Measurements from ENCODE around the gene CACNA1S.

The CACNA1S gene

DNA sequence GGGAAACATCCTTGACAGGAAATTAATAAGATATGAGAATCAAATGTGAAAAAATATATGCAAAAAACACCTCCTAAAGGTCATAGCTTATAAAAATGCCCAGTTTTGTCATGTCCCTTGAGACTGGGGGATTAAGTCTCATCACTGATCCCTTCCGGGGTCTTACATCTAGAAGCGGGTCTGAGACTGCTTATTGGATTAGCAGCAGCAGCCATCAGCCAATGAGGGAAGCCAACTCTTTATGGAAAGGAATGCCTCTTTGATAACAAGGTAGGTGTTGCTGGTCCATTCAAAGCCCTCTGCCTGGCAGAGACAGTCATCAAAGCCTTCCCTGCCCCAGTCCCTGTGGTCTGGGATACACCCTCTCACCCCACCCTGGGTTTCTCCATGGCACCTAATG, 3.9 kb upstream of the CACNA1S start:
- no peak for DNase-seq (ENCODE audit: low spot score)

DNA sequence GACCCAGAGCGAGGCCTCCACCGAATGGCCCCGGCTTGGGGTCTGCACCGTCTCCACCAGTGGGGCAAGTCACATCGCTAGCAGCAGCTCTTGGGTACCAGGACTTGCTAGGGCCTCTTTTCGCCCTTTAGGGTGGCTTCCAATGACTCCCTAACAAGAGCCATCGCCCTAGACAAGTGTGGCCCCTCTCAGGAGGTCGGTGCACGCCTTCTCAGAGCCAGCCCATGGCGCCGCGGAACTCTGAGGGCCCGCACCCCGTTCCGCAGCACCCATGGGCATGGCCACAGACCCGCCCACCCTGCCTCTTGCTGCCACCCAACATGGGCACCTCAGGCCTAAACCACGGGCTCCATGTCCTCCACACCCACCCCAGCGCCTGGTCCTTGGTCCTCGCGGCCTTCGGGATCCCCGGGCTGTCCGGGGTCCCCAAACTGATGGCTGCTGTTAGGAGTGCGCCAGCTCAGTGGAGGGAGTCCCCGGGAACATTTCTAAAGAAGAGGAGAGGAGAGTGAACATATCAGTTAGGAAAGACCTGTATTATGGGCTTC, 3.2 kb upstream of the CACNA1S start:
- no peak for DNase-seq (ENCODE audit: low spot score)

DNA sequence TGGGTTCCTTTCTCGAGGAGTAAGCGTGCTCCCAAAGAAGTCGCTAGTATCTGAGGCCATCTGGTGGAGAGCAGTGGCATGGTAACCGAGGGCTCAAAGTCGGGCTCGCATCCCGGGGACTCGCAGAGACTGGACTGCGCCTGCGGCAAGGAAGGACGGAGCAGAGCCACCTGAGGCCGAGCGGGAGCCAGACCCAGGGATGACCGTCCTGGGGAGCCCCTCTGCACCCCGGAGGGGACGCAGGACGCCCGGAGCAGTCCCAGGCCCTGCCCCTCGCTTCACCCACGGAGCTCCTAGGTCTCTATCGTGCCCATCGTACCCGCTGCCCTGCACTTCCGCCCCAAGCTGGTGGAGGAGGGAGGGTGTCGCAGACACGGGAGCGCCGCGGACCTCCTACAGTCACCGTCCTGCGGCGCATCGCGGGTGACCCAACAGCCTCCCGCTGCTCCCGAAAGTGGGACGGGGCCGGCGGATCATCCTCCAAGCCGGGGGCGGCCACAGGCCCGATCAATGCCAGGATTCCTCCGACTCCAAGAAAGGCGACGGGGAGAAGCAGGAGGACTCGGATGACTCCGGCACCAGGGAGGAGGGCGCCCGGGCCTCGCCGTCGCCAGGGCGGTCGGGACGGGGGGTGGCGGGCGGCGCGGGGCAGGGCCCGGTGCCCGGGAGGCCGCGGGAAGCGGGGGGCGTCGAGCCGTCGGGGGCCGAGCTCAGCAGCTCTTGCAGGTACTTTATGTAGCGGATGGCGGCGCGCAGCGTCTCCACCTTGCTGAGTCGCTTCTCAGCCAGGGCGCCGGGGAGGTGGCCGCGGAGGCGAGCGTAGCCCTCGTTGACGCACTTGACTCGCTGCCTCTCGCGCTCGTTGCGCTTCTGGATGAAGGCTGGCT, 2.3 kb upstream of the CACNA1S start:
- DNase-seq (ENCODE audit: low spot score): peak; percentile 97

DNA sequence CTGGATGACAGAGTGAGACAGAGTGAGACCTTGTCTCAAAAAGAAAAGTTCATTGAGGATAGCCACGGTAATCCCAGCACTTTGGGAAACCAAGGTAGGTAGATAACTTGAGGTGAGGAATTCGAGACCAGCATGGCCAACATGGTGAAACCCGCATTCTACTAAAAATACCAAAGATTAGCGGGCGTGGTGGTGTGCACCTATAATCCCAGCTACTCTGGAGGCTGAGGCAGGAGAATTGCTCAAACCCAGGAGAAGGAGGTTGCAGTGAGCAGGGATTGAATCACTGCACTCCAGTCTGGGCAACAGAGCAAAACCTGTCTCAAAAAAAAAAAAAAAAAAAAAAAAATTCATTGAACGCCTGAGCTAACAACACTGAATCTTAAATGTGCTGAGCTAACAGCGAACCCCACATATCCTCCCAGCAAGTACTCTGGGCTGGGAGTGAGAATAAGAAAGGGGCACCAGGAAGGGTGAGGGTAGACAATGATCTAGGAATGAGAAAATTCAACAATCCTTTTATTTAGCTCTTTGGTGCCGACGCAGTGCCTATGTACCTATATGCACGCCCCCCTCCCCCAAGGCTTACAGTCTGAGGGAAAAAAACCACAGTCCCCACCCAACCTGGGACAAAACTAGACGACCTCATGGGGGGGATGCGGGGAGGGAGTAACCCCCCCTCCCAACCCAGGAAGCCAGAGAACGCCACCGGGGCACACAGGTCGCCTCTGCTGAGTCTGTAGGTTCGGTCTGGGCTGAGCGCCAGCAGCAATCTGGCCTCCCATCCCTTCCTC, 1.4 kb upstream of the CACNA1S start:
- DNase-seq (ENCODE audit: low spot score): no peak

DNA sequence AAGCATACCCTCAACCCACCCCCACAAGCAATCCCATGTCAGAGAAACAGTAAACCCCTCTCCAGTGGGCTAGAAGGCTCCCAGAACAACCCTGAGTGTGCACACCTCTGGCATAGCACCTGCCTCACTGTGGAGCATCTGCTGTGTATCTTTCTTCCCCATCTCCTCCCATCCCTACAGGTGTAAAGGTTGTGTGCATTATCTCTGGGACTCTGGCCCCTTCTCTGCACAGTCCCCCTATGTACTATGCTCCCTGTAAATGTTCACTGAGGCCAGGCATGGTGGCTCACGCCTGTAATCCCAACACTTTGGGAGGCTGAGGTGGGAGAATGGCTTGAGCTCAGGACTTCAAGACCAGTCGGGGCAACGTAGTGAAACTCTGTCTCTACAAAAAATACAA, 700 bp upstream of the CACNA1S start:
- no peak for DNase-seq (ENCODE audit: low spot score)

DNA sequence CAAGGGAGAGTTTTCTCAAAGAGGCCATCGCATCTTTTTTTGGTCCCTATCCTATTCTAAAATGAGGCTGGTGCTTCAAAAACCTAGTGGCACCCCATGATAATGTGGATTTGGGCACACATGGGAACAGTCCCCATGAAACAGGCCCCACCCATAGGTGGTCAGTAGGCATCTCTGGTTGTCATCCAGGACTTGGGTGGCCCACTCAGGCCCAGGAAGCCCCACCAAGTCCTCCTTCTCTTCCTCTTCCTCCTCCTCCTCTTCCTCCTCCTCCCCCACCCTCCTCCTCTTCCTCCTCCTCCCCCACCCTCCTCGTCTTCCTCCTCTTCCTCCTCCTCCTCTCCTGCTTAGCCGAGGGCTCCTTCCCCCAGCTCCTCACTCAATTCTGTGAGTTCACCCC, 554 bp downstream of the CACNA1S start:
- DNase-seq (ENCODE audit: low spot score): no peak

DNA sequence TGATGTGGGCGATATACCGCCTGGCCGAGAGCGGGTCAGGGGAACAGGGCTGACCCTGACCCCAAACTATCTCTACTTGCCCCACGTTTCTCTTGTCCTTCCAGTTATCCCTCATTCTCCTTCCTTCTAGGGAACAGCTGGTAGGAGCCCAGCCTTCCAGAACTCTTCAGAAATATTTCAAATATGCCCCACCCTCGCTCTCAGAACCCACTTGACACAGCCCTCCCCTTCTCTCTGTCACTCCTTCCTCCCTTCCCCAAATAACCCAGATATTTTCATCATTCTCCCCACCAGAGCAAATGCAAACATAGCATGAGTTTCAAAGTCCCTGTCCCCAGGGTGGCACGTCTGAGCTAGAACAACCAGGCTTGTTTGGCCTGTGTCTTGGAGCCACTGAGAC, 1.1 kb downstream of the CACNA1S start:
- DNase-seq (ENCODE audit: low spot score): no peak

DNA sequence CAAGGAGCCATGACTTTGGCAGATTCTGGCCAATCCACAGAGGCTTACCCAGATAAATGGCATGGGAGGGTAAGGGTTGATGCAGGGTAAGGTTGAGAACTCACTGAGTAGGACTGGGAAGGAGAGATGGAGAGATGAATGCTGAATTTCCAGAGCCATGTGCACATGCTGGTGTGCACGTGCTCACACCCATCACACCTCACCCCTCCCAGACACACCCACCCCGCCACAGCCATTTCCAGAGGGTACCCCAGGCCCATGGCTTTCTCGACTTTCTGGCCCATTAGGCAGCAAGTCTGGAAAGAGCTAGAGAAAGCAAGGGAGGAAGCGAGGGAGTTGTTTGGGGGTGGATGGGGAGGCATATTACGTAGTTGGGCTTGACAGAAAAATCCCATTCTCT, 1.6 kb downstream of the CACNA1S start:
- DNase-seq (ENCODE audit: low spot score): no peak

DNA sequence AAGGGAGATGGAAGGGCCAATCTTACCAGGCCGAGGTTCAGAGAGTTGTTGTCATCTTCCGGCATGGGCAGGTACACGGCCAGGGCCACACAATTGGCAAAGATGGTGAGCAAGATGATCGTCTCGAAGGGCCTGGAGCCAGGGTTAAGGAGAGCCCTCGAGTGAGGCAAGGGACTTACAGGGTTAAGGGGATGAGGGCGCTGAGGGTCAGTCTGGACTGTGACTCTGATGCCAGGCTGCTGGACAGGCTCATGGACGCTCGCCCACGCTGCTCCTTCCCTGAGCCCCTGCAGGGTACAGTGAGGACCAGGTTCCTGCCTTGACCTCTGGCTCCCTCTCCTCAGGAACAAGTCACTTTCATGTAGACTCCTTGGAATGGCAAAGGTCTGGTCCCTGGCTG, 2.1 kb downstream of the CACNA1S start:
- DNase-seq (ENCODE audit: low spot score): no peak

DNA sequence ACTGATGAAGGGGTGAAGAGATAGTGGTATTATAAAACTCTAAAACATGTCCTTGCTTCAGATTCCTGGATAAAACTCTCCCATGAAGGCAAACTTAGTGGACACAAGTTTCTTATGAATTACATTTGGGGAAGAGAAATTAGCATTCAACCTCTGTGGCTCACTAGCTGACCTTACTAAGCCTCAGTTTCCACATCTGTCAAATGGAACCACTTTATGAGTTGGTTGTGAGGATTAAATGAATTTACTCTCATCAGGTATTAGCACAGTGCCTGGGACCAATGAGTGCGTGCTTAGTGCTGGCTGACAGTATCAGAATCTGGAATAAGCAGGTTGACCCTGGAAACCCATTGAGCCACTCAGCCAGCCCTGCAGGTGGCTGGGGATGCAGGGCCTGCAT, 2.6 kb downstream of the CACNA1S start:
- no peak for DNase-seq (ENCODE audit: low spot score)

DNA sequence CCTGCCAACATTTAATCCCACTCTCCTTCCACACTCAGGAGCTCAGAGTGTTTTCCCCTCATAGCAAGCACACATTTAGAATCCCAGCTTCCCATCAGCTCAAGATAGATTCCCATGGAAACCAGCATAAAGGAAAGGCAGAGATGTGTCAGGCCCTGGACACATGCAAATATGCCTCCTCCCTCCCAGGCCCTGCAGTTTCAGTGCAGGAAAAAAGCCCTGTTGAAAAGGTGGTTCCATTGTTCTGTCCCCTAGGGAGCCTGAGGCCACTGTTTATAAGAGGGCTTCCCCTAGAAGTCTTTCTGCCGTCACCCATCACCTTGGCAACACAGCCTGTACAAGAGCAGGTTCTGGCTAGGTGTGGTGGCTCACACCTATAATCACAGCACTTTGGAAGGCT, 3.6 kb downstream of the CACNA1S start:
- DNase-seq (ENCODE audit: low spot score): no peak

DNA sequence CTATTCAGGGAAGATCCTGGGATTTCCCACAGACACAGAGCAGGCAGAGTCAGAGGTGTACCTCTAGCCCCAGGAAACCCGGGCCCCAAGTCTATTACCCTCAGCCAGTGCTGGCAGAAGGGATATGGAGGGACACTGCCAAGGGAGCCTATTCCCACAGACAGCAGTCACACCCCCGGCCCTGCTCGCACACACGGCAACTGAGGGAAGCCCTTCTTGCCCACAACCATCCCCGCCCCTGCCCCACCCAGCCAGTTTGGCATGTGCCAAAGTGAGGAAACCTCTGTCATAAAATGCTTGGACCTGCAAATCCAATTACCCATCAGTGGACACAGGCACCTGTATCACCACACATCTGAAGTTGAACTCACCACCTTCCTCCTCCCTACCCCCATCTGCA, 6.5 kb downstream of the CACNA1S start:
- DNase-seq (ENCODE audit: low spot score): no peak

DNA sequence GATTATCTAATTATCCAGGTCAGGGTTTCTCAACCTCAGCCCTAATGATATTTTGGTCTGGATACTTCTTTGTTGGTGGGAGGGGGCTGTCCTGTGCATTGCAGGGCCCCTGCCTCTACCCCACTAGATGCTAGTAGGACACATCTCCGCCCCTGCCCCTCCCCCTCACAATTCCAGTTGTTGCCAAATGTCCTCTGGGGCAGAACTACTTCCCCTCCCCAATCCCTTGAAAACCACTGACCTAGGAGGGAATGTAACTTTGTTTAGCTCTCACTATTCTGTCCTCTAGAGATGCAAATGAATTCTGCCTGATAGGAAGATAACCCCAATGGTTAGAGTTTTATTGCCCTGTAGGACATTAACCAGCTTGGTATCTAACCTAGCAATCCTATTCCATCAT, 8.1 kb downstream of the CACNA1S start:
- DNase-seq (ENCODE audit: low spot score): no peak

DNA sequence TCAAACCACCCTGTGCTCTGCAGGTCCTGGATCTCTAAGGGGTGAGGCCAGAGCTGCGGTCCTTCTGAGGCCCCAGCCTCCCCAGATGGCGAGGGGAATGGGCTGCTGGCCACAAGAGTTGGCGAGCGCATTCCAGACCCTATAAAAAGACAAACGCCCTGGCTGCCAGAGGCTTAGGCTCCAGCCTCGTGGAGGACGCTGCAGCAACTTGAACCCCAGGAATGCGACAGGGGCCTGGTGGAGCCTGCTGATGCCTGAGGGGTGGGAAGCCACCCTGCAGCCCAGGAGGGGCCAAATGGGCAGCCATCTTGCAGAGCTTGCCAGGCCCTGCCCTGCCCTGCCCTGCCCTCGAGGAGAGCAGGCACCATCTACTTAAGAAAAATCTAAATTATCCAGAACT, 8.6 kb downstream of the CACNA1S start:
- no peak for DNase-seq (ENCODE audit: low spot score)

DNA sequence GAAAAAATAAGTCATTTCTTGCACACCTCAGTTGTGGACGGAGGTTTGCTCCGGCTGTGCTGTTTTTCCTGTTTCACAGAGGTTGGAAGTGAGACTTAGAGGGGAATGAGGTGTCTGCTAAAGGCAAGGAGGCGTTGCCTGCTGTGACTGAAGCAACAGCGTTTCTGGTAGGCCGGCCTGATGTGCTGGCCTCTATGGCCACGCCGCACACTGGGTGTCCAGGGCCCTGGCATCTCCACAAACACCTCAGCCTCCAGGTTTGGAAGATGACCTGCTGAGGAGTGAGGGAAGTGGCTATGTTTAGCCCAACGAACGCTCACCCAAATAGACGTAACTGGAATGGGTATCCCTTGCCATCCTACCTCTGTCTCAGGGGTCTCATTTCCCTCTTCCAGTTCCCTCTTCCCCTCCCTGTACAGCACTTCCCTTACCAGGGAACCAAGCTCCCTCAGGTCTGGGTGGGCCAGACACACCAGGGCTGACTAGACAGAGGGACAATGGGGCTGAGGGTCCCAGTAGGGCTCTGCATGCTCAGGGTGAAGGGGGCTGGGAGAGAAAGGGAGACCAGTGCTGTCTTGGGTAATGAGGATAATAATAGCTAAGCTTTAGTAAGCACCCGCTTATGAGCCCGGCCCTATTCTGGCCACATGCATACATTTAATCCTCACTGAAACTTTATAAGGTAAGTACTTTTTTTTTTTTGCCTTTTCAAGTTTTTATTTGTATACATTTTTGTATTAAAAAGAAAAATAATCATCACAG, 11.9 kb downstream of the CACNA1S start:
- DNase-seq (ENCODE audit: low spot score): no peak

DNA sequence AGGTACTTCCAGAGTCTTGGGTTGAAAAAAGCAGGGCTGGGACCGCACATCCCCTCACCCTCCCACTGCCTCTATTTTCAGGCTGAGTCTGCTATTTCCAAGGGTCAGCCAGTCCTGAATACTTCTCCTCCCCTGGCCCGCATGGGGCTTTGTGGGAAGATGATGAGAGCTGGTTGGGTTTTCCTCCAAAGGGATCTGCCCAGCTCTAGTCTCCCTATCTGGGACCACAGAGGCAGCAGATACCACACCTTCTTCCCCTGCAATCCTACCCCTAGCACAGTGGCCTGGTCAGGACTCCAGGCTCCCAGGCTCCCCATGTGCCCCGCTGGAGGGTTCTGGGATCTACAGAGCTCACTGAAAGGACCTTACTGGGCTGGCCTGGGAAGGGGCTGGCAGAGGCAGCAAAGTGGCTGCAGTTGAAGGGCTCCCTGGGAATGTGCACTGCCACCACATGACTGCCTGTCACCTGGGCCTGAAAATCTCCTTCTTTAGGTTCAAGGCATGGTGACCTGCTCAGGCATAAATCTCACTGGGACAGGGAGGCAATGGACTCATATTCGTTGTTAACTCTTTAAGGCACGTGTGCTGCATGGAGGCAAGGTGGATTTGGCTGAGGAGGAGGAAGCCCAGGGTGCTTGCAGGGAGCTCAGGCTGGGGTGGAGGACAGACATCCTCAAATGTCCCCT, 13.1 kb downstream of the CACNA1S start:
- no peak for DNase-seq (ENCODE audit: low spot score)

DNA sequence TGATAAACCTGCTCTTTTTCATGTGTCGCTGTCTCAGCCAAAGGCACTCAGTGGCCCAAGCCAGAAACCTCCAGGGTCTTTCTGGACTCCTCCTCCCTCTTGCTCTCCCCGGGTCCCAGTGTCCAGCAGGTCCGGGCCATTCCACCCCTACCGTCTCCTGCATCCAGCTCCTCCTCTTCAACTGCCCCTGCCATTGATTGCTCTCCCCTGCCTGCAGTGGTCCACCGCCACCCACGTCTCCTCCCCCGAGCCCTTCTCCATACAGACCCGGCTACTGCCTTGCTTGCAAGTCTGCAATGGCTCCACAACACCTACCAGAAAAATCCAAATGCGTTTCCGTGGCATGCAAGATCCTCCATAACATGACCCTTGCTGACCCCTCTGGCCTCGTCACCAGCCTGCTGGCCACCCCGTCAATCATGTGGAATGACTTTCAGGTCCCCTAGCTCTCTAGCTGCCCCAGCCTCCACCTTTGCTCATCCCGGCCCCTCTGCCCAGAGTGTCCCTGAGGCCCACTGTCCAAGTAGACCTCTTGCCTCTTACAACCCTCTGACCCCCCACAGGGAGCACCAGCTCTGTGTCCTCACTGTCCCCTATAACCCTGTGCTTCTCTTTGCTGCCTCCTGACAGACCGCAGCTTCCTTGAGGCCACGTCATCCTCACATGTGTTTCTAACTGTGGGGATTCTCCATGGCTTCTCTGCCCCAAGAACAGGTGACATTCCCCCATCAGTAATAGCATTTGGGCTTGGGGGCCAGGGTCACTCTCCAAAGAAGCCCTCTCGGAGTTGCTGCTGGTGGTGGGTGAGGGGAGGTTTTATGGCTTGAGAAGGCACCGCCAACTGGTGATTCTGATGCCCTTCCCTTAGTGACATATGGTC, 15.0 kb downstream of the CACNA1S start:
- no peak for DNase-seq (ENCODE audit: low spot score)

DNA sequence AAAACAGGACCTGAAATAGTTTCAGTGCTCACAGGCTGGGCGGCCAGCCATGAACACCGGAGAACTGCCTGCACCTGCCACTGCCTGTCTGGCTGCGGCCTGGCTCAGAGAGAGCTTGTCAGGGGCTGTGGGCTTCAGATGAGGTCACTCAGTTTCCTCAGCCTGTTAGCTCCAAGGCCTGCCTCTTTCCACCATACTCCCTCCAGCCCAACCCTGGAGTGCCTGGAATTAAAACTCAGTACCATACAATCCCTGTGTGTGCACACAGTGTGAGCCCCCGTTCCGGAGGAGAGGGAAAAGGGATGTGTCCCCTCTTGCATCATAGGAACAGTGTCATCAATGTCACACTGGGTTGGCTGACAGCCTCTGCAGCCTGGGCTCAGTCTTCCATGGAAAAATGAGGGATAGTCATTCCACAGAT, 16.2 kb downstream of the CACNA1S start:
- no peak for DNase-seq (ENCODE audit: low spot score)

DNA sequence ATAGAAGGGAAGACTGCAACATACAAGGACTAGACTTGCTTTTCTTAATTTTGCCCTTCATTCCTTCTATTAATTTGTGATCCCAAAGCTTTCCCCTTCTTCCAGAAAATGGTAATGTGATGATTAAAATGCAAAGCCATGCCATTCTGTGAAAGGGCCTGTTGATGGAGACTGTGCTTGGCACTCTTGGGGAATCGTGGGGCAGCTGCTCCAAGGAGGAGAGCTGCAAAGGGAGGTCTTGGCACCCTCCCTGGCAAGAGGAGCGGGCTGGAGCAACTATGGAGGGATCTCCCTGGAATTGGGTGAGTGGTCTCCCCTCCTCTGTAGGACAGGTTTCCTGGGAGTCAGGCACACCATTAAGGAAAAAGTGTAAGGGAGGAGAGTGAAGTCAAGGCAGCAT, 16.6 kb downstream of the CACNA1S start:
- no peak for DNase-seq (ENCODE audit: low spot score)

DNA sequence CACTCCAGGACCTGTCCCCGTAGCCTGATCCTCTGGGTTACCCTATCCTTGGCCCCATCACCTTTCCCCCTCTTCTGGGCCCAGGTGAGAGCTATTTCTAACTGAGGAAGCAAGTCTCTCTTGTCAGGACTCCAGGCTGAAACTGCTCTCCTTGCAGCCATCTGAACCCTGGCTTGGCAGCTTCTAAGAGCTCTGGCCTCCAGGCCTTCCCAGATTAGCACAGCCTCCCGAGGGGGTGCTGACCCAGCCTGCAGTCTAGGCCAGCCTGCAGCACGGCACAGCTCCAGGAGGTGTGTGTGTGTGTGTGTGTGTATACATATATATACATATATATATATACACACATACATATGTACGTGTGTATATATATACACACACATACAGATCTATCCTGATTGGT, 17.4 kb downstream of the CACNA1S start:
- DNase-seq (ENCODE audit: low spot score): no peak

DNA sequence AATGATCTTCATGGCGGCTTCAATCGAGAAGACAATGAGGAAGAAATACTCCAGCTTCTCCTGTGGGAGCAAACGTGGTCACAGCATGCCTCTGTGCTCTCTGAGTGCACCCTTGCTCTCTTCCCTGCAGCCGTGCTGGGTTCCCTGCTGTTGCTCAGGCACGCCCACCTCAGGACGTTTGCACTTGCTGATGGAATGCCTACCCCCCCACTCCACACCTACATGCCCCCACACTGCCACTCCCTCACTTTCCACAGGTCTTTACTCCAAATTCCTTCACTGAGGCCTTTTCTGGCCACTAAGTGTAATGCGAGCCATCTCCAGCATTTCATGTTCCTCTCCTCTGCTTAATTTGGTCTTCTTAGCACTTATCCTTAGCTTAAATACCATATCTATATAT, 18.3 kb downstream of the CACNA1S start:
- no peak for DNase-seq (ENCODE audit: low spot score)

All from AG08395 (cell line).